Uterus (tissue), 2 donors: ENCODE measurements around the gene FBXO21.

Experiments used
- CTCF ChIP-seq, 4 experiments: fragments of 200-600 bp in 2 of 4; fragments of 450-650 bp in 2 of 4; sonication (generic) in 2 of 4; IDR thresholded peaks; one replicate each; pipeline ENCODE4 v1.5.1; 2016 to 2019; ENCODE audit warnings: antibody characterized with exemption in 4 of 4, mild to moderate bottlenecking in 2 of 4, moderate library complexity in 1 of 4
- POLR2A ChIP-seq, 2 donors: fragments of 450-650 bp; IDR thresholded peaks; one replicate each; pipeline ENCODE4 v1.6.1; 2016; ENCODE audit warnings: antibody characterized with exemption in 2 of 2, mild to moderate bottlenecking in 1 of 2, moderate library complexity in 1 of 2

GRCh38 chr12:117187421-117187820, 2.8 kb downstream of the FBXO21 start:
- TF ChIP-seq CTCF (IDR thresholded peaks at IDR 0.05) = no peak
- TF ChIP-seq POLR2A (IDR thresholded peaks at IDR 0.05) = no peak
